Calu3 (cell line): ENCODE measurements around the gene RGMA. TPM values are rescaled to one million over a fixed set of nuclear protein-coding genes. Genes with fewer than 3 reads are reported as not detected.
A peak's percentile ranks its signal among the peaks of the same experiment; 100 is the strongest.

Source experiments
- BruUV-seq: library from RNA; stranded (reverse); fragments of 400-500 nt; replicated peaks from 2 replicates; lab custom pipeline; 2021; lab: Mats Ljungman, UMichigan
- CTCF ChIA-PET: fragments of 300-600 bp; sonication (Branson Sonifier 250); formaldehyde crosslinking; loops from one replicate; lab custom pipeline; 2022; ENCODE audit warnings: antibody characterized with exemption; lab: Charles Lee
- DNase-seq: peaks from one replicate; pipeline ENCODE4 v3.0.0; 2022
- H3K27ac Mint-ChIP-seq: one replicate; pipeline ENCODE4 v1.8.0; 2022; ENCODE audit warnings: mixed read lengths; ENCODE audit not compliant: unreplicated experiment
- H3K27me3 Mint-ChIP-seq: one replicate; pipeline ENCODE4 v1.8.0; 2022; ENCODE audit warnings: mixed read lengths; ENCODE audit not compliant: unreplicated experiment
- H3K36me3 Mint-ChIP-seq: one replicate; pipeline ENCODE4 v1.8.0; 2022; ENCODE audit warnings: mild to moderate bottlenecking, moderate library complexity, mixed read lengths; ENCODE audit not compliant: insufficient read depth, unreplicated experiment
- H3K4me1 Mint-ChIP-seq: one replicate; pipeline ENCODE4 v1.8.0; 2022; ENCODE audit warnings: mild to moderate bottlenecking, low read depth, mixed read lengths; ENCODE audit not compliant: unreplicated experiment
- H3K4me3 Mint-ChIP-seq: one replicate; pipeline ENCODE4 v1.8.0; 2022; ENCODE audit warnings: mild to moderate bottlenecking, low read depth, moderate library complexity, mixed read lengths; ENCODE audit not compliant: unreplicated experiment
- H3K9me3 Mint-ChIP-seq: one replicate; pipeline ENCODE4 v1.8.0; 2022; ENCODE audit warnings: low read depth, mixed read lengths; ENCODE audit not compliant: unreplicated experiment
- intact Hi-C: fragments of 100-400 bp; cut with micrococcal nuclease; formaldehyde crosslinking; loops from one replicate; pipeline ENCODE4 v1.10.0; 2022; ENCODE audit not compliant: unreplicated experiment
- total RNA-seq: library from RNA; stranded (reverse); gene quantifications from 2 replicates; pipeline ENCODE4 v1.2.3, GENCODE V29; 2022
- TF ChIP-seq, protein P1 (sequence below): fragments of 200-600 bp; IDR thresholded peaks from one replicate; pipeline ENCODE4 v1.8.0; 2022; ENCODE audit warnings: antibody characterized with exemption; ENCODE audit not compliant: unreplicated experiment

Gene RGMA
- total RNA-seq, 1 experiment from 2014 or later = 0.78 TPM

DNA sequence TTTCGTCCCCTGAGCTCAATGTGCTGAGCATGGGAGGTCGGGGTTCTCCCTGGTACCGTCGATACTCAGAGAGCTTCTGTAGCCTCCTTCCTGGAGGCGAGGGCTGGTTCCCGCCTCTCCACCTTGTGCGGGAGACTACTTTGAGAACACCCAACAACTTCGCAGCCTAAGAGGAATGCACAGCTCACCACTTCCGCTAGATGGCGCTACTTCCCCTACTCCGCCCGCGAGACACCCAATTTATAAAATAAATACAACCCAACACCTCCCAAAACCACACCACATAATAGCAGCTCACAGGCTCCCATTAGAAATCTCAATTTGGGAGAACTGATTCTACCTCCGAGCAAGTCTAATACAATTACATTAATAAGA lies 1.2 kb downstream of the RGMA start:
- Mint-ChIP-seq H3K36me3 (no peaks in the 10 kb centered on the region), H3K27me3 (peaks cover 81% of the 10 kb centered on the region), H3K27ac (no peak overlapping the region), H3K4me3 (peak overlapping the region; percentile 62), H3K9me3 (no peaks in the 10 kb centered on the region), H3K4me1 (peaks cover 16% of the 10 kb centered on the region)
- no TSS peak for BruUV-seq
- CTCF ChIA-PET = interaction anchor here (0.6 to 2.4 kb wide), 20 partner anchors 11 to 1032 kb away, joined by 3 to 55 read pairs (median 4); no protein-coding TSS in a partner anchor
- peak; percentile 78 for DNase-seq
- TF ChIP-seq, protein P1, sequence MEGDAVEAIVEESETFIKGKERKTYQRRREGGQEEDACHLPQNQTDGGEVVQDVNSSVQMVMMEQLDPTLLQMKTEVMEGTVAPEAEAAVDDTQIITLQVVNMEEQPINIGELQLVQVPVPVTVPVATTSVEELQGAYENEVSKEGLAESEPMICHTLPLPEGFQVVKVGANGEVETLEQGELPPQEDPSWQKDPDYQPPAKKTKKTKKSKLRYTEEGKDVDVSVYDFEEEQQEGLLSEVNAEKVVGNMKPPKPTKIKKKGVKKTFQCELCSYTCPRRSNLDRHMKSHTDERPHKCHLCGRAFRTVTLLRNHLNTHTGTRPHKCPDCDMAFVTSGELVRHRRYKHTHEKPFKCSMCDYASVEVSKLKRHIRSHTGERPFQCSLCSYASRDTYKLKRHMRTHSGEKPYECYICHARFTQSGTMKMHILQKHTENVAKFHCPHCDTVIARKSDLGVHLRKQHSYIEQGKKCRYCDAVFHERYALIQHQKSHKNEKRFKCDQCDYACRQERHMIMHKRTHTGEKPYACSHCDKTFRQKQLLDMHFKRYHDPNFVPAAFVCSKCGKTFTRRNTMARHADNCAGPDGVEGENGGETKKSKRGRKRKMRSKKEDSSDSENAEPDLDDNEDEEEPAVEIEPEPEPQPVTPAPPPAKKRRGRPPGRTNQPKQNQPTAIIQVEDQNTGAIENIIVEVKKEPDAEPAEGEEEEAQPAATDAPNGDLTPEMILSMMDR = peak; percentile 83
- intact Hi-C loops = loop anchor here (1.0 to 10.0 kb wide), 6 partner anchors 89 to 1032 kb away; no protein-coding TSS in a partner anchor

DNA sequence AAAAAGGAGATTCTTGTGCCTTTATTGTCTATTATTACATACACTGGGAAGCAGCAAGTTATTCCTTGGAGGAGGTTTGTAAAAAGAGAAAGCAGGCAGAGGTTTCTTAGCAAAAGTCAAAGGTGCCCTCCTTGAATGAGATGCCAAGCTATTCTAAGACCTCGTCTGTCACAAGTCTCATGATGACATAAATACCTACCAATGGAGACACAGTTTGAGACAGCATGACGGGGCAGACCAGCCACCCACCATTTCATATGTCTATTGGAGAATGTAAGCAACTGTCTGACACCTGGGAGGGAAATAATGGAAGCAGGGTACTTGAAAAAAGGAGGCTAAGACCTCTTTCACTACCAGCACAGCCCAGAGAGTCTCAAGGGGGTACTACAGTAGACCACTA lies 2.2 kb downstream of the RGMA start:
- peaks cover 91% of the 10 kb centered on the region for H3K27me3 Mint-ChIP-seq
- no peak for DNase-seq
- BruUV-seq = no TSS peak
- no peaks in the 10 kb centered on the region for H3K36me3 Mint-ChIP-seq
- intact Hi-C loops = loop anchor here (1.0 to 10.0 kb wide), 6 partner anchors 91 to 1034 kb away; no protein-coding TSS in a partner anchor
- no peak overlapping the region for H3K4me3 Mint-ChIP-seq
- H3K4me1 Mint-ChIP-seq = peaks cover 16% of the 10 kb centered on the region
- no peaks in the 10 kb centered on the region for H3K9me3 Mint-ChIP-seq
- TF ChIP-seq, protein P1 = no peak
- no peak overlapping the region for H3K27ac Mint-ChIP-seq
- CTCF ChIA-PET = interaction anchor here (0.6 to 2.4 kb wide), 3 partner anchors 50 to 1033 kb away, joined by 3 to 55 read pairs (median 6); no protein-coding TSS in a partner anchor

DNA sequence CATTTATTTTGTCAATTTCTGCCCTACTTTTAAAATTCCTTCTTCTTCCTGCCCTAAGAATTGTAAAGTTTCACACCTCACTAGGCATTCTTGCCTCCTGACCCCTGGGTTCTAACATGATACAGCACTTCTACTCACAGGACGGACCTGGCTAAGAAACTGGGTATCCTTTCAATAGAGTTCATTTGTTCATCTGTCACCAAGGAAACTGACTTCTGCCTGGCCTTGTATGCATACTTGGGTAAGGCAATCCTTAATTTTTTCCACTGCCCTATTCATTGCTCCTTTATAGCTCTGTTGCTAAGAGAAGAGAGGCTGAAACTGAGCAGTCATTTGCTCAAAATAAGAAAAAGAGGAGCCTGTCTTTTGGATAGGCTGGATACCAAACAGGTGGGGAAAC lies 3.3 kb downstream of the RGMA start:
- Mint-ChIP-seq H3K4me1 (peaks cover 16% of the 10 kb centered on the region), H3K36me3 (no peaks in the 10 kb centered on the region), H3K4me3 (no peak overlapping the region), H3K9me3 (no peaks in the 10 kb centered on the region), H3K27me3 (peaks cover 96% of the 10 kb centered on the region), H3K27ac (no peak overlapping the region)
- intact Hi-C loops = loop anchor here (5.0 to 10.0 kb wide), 4 partner anchors 92 to 529 kb away; no protein-coding TSS in a partner anchor
- DNase-seq = no peak
- CTCF ChIA-PET = no interaction called here
- BruUV-seq = no TSS peak
- TF ChIP-seq, protein P1 = no peak

DNA sequence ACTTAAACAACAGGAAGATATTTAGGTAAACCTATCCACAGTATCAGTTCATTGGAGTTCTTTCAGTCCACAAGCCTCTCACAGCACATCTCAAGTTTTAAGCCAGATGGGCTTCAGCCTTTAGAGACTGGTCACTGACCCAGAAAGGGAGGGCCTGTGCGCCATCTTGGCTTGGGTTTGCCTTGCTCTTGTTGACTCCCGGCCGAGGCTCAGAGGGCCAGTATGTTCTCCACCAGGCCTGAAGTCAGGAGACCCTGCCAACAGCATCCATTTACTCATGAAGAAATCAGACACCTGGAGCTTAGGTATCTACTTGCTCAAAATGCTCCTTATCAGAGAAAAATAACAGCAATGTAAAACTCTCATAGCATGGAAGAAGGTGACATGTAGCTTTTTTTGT lies 6.2 kb downstream of the RGMA start:
- BruUV-seq = no TSS peak
- intact Hi-C loops = loop anchor here (10.0 kb wide), 1 partner anchor 532 kb away; no protein-coding TSS in a partner anchor
- no peak for DNase-seq
- Mint-ChIP-seq H3K4me1 (peaks cover 5% of the 10 kb centered on the region), H3K9me3 (no peaks in the 10 kb centered on the region), H3K36me3 (no peaks in the 10 kb centered on the region), H3K4me3 (no peak overlapping the region), H3K27me3 (peaks cover 97% of the 10 kb centered on the region), H3K27ac (no peak overlapping the region)
- CTCF ChIA-PET = no interaction called here
- TF ChIP-seq, protein P1 = no peak
